ENCODE results near the gene U2SURP.

GRCh38 chr3:142972092-142972753, 29.1 kb upstream of the U2SURP start:
- TF ChIP-seq CTCF (IDR thresholded peaks at IDR 0.05) (no peak), POLR2A (IDR thresholded peaks at IDR 0.05) (no peak)

Data from right lobe of liver (tissue), 4 donors.